Right atrium auricular region (tissue), 2 donors: ENCODE data around the gene MYPN. TPM values are rescaled to one million over a fixed set of nuclear protein-coding genes. Genes with fewer than 3 reads are reported as not detected.

ENCODE experiments used
- DNase-seq: peaks from one replicate; pipeline ENCODE4 v3.0.0-alpha.2; 2019; ENCODE audit warnings: low spot score
- H3K27ac ChIP-seq, 2 donors: fragments of 200-600 bp; sonication (generic); 1 replicate in 1 of 2; 2 replicates in 1 of 2; pipeline ENCODE4 v1.5.1; 2016 to 2019
- H3K27me3 ChIP-seq, 2 donors: fragments of 200-600 bp; sonication (generic); one replicate each; pipeline versions ENCODE4 v1.5.1 to v1.6.0; 2017 to 2019
- H3K36me3 ChIP-seq: fragments of 200-600 bp; sonication (generic); one replicate; pipeline ENCODE4 v1.5.1; 2016
- H3K4me1 ChIP-seq, 2 donors: fragments of 200-600 bp; sonication (generic); one replicate each; pipeline versions ENCODE4 v1.5.1 to v1.6.0; 2017 to 2019
- H3K4me3 ChIP-seq, 2 donors: fragments of 200-600 bp; sonication (generic); 1 replicate in 1 of 2; 2 replicates in 1 of 2; pipeline ENCODE4 v1.5.1; 2017 to 2019; ENCODE audit warnings: mild to moderate bottlenecking in 1 of 2, moderate library complexity in 1 of 2
- H3K9me3 ChIP-seq, 2 donors: fragments of 200-600 bp; sonication (generic); one replicate each; pipeline ENCODE4 v1.5.1; 2019
- total RNA-seq, 2 donors: library from RNA; depleted of rRNA; stranded (reverse); fragments of >200 nt; gene quantifications; one replicate each; pipeline ENCODE4 v1.1.0, GENCODE V29; 2016
- TF ChIP-seq, protein P1 (sequence below), 2 donors: fragments of 200-600 bp; sonication (generic); IDR thresholded peaks; one replicate each; pipeline ENCODE4 v1.5.1; 2019; ENCODE audit warnings: antibody characterized with exemption in 2 of 2

MYPN gene
- total RNA-seq, 2 donors from 2014 or later: 93.5 to 145 TPM

DNA sequence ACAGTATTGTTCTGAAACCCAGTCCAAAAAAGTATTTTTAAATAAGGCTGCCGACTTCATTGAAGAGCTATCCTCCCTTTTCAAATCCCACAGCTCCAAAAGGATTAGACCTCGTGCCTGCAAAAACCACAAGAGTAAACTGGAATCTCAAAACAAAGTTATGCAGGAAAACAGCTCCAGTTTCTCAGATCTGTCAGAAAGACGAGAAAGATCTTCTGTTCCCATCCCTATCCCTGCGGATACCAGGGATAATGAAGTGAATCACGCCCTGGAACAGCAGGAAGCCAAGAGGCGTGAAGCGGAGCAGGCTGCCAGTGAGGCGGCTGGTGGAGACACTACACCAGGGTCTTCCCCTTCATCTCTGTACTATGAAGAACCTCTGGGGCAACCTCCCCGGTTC, 12.6 kb downstream of the MYPN start:
- peaks cover 0 to 7% of the 10 kb centered on the region in 2 donors for H3K4me1 ChIP-seq
- DNase-seq: no peak
- no peak overlapping the region for H3K27ac ChIP-seq
- H3K9me3 ChIP-seq: no peaks in the 10 kb centered on the region
- peaks cover 14% of the 10 kb centered on the region for H3K36me3 ChIP-seq
- no peak overlapping the region for H3K4me3 ChIP-seq
- H3K27me3 ChIP-seq: no peaks in the 10 kb centered on the region
- TF ChIP-seq, protein P1, sequence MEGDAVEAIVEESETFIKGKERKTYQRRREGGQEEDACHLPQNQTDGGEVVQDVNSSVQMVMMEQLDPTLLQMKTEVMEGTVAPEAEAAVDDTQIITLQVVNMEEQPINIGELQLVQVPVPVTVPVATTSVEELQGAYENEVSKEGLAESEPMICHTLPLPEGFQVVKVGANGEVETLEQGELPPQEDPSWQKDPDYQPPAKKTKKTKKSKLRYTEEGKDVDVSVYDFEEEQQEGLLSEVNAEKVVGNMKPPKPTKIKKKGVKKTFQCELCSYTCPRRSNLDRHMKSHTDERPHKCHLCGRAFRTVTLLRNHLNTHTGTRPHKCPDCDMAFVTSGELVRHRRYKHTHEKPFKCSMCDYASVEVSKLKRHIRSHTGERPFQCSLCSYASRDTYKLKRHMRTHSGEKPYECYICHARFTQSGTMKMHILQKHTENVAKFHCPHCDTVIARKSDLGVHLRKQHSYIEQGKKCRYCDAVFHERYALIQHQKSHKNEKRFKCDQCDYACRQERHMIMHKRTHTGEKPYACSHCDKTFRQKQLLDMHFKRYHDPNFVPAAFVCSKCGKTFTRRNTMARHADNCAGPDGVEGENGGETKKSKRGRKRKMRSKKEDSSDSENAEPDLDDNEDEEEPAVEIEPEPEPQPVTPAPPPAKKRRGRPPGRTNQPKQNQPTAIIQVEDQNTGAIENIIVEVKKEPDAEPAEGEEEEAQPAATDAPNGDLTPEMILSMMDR (IDR thresholded peaks at IDR 0.05): no peak

DNA sequence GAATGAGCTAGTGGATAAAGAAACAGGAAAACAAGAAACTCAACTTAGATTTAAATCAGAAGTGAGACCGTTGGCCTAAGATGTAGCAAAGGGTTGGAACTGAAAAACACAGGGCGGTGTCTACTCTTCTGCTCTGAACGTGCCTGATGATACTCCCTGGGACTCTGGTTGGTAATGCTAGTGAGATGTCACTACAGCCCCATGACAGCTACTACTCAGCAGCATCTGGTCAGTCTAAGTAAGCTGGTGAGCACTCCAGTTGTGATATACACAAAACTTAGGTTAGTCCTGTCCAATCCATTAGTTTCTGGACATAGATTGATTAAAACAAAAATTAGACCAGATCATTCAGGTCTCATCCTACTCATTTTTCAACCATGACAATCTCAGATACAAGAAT, 15.4 kb downstream of the MYPN start:
- Histone ChIP-seq H3K27ac (no peak overlapping the region), H3K4me3 (no peak overlapping the region), H3K4me1 (peaks cover 0 to 7% of the 10 kb centered on the region in 2 donors), H3K36me3 (peaks cover 14% of the 10 kb centered on the region), H3K27me3 (no peaks in the 10 kb centered on the region), H3K9me3 (no peaks in the 10 kb centered on the region)
- TF ChIP-seq, protein P1 (IDR thresholded peaks at IDR 0.05): no peak
- DNase-seq: no peak

DNA sequence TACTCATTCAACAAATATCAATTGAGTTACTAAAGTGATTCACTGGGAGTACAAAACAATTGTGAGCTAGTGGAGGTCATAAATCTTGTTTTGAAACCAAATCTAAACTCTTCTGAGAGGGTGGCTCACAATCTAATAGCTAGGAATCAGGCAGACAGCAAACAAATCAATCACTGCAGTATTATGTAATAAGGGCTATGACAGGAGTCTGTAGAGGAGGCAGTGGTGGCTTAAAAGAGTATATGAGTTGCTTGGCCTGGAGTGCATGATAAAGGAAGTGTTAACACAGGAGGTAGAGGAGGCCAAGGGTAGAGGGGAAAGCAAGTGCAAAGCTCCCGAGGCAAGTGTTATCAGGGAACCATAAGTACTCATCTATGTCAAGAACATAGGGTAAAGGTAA, 16.5 kb downstream of the MYPN start:
- DNase-seq: no peak
- Histone ChIP-seq H3K27me3 (no peaks in the 10 kb centered on the region), H3K9me3 (no peaks in the 10 kb centered on the region), H3K36me3 (peaks cover 14% of the 10 kb centered on the region), H3K4me1 (peaks cover 0 to 7% of the 10 kb centered on the region in 2 donors), H3K27ac (no peak overlapping the region), H3K4me3 (no peak overlapping the region)
- TF ChIP-seq, protein P1 (IDR thresholded peaks at IDR 0.05): no peak

DNA sequence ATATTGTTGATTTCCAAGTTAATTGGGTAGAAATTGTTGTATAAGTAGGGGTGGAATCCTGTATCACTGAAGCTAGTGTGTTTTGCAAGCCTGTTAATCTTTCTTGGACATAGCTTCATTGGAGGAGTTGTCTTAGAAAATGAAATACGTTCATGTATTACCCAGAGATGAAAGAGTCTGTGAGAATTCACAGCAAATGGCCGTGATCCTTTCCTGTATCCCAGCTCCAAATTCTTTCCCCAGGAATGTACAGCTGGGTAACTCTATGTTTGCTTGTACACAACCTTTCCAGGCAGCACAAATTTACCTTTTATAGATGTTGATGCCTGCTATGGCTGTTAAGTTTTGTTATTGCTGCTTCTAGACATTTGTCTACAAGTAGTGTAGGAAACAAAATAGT, 18.7 kb downstream of the MYPN start:
- Histone ChIP-seq H3K4me1 (no peaks in the 10 kb centered on the region), H3K27me3 (no peaks in the 10 kb centered on the region), H3K36me3 (no peaks in the 10 kb centered on the region), H3K9me3 (no peaks in the 10 kb centered on the region), H3K27ac (peak overlapping the region in 1 of 2 donors; percentile 49), H3K4me3 (no peak overlapping the region)
- DNase-seq: no peak
- TF ChIP-seq, protein P1 (IDR thresholded peaks at IDR 0.05): no peak

DNA sequence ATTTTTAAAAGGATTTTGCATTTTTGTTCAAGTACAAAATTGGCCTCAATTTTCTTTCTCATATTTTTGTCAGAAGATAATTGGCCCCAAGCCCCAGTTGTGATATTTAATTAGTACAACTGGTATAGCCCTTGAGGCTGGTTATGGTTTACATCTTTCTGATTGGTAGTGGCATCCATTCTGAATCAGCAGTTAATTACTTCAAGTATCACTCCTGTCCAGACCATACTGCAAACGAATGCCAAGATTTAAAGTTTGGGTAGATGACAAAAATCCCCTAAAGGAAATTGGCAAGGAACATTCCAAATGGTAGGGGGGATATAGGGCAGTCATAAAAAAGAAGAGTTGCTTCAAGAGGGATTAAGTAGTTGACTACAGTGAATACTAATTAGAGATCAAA, 23.1 kb downstream of the MYPN start:
- TF ChIP-seq, protein P1 (IDR thresholded peaks at IDR 0.05): no peak
- no peaks in the 10 kb centered on the region for H3K36me3 ChIP-seq
- peak overlapping the region in 1 of 2 donors; percentile 94 for H3K27ac ChIP-seq
- H3K4me1 ChIP-seq: peaks cover 0 to 28% of the 10 kb centered on the region in 2 donors
- no peaks in the 10 kb centered on the region for H3K27me3 ChIP-seq
- H3K9me3 ChIP-seq: no peaks in the 10 kb centered on the region
- DNase-seq: no peak
- H3K4me3 ChIP-seq: no peak overlapping the region

DNA sequence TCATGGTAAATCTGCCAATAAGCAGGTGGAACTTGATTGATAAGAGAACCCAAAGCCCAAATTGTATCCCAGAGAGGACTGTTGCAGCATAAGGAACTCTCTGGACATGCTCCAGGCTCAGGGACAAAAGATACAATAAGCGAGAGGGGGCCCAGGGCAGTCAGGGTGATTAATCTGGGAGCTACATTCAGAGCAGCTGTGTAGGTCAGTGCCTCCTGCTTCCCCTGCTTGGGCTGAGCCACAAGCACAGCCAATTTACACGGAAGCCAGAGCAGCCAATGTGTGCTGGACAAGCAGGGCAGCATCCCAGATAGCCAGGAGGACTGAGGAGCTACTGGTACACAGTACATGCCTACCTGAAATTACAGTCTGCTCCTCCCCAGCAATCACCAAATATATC, 24.2 kb downstream of the MYPN start:
- TF ChIP-seq, protein P1 (IDR thresholded peaks at IDR 0.05): no peak
- no peaks in the 10 kb centered on the region for H3K27me3 ChIP-seq
- peaks cover 0 to 28% of the 10 kb centered on the region in 2 donors for H3K4me1 ChIP-seq
- peak overlapping the region in 1 of 2 donors; percentile 94 for H3K27ac ChIP-seq
- H3K4me3 ChIP-seq: no peak overlapping the region
- no peaks in the 10 kb centered on the region for H3K36me3 ChIP-seq
- no peak for DNase-seq
- H3K9me3 ChIP-seq: no peaks in the 10 kb centered on the region
